Caki2 (cell line): ENCODE measurements around the gene EPS15. TPM values are rescaled to one million over a fixed set of nuclear protein-coding genes. Genes with fewer than 3 reads are reported as not detected.
"Not testable (repeated sequence)": the region's sequence is repeated elsewhere in the genome, so short reads cannot be mapped to it uniquely, and the experiment has no call there.

Source experiments
- DNase-seq: peaks from one replicate; pipeline ENCODE4 v3.0.0-alpha.2; 2015; ENCODE audit warnings: low read depth
- in situ Hi-C: cut with HindIII; loops from 2 replicates; pipeline ENCODE4 v1.10.0; 2016; ENCODE audit warnings: low sequenced_read_pairs, low pct_unique_long_range_greater_than_20kb, mixed read lengths
- total RNA-seq: library from RNA; depleted of rRNA; stranded (reverse); fragments of >200 nt; shearing (Covaris generic); gene quantifications from 2 replicates; pipeline ENCODE4 v1.2.3, GENCODE V29; 2014; ENCODE audit warnings: low replicate concordance

Gene EPS15
- total RNA-seq, 1 experiment from 2014 or later = 8.7 TPM

DNA sequence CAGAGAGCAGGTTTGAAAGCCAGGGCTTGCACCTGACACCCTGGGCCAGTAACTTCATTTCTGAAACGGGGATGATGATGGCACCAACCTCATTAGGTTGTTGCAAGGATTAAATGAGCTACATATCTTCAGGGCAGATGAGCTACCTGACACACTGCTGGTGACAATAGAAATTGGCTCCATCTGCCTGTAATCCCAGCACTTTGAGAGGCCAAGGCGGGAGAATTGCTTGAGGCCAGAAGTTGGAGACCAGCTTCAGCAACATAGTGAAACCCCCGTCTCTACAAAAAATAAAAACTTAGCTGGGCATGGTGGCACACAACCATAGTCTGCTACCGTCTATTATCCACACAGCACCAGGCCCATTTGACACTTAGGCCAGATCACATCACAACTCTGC, 182.4 kb downstream of the EPS15 start:
- DNase-seq = no peak
- in situ Hi-C loops = no loop called here

DNA sequence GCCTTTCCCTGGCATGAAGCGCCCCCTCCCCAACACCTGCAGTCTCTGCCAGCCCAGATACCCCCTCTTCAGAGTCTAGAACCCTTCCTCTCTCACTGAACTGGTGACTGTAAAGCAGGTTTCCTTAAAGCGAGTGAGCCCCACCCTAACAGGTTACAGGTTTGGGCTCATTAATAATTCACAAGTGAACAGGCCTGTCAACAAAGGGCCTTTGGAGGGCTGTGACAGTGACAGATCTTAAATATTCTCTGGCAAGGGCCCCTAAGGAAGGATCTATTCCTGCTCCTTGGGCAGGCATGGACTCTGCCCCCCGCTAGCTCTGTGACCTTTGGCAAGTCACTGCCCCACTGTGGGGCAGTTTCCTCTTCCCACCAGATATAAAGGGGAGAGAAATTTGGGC, 183.1 kb downstream of the EPS15 start:
- in situ Hi-C loops = no loop called here
- no peak for DNase-seq

DNA sequence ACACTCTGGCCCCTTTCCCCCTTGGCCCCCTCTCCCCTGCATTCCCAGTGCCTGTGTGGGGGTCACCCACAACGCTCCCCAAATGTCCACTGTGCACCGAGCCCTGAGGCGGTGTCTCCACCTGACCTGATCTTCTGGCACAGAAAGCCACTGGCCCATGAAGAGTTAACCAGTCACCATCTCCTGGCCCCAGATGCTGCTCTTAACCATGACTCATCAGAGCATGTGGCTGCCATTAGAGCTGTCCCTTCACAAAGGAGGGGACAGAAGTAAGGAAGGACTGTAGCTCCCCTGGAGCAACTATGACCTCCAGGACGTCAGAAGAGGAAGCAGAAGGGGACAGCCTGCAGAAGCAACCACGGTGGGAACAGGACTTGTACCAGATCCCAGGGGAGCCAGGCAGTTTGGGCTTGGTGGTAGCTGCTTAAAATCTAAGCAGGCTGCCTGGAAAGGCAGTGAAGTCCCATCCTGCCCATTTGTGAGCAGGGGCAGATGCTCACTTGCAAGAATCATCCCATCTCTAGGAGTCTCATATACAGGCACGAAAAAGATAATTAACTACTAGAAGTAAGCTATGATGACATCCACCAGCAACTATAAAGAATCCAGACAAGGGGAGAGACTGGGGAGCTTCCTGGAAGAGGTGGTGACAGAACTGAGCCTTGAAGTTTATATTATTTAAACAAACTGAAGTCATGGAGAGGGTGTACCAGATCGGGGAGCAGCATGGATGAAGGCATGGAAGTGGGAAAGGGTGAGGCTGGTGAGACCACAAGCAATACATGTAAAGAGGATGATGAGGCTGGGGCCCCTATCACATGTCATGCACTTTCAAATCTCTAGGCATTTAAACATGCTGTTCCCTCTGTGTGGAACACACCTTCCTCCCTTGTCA, 187.6 kb downstream of the EPS15 start:
- in situ Hi-C loops = no loop called here
- peak; percentile 88 for DNase-seq

DNA sequence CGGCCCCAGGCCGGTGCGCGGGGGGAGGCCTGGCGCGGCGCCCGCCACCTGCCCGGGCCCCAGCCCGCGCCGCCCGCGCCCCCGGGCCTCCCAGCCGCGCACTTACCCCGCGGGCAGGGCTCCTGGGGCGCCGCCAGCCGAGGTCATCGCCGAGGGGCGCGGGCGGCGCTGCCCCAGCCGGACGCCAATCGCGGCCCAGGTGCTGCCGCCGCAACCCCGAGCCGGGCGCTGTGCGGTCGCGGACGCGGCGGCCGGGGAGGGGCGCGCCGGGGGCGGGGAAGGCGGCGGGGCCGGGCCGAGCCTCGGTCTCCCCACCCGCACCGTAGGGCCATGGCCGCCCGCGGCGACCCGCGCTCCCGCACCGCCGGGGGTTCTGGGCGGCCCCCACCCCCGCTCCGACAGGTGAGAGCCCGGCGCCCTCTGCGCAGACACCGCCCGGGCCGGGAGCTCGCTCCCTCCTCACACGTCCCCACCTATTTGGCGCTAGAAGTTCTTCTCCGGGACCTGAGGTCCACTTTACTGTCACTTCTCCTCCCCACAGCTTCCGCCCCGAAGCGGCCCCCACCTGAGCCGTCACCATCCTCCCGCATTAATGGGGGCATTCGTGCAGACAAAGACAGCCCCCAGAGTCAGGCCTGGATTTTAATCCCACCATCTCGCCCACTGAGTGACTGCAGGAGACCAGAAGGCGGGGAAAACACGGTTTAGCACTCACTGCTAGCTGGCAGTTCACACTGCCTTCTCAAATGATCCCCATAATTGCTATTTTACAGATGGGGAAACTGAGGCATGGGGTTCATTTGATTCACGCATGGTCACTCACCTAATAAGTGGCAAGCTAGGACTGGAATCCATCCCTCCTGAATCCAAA, 188.5 kb downstream of the EPS15 start, which contains the start of gene TTC39A:
TTC39A (minus strand) TSS at position 232 of the 871 bp plus-strand sequence; CDS start at position 147, 85 bp downstream.
- in situ Hi-C loops = no loop called here
- DNase-seq = no peak

DNA sequence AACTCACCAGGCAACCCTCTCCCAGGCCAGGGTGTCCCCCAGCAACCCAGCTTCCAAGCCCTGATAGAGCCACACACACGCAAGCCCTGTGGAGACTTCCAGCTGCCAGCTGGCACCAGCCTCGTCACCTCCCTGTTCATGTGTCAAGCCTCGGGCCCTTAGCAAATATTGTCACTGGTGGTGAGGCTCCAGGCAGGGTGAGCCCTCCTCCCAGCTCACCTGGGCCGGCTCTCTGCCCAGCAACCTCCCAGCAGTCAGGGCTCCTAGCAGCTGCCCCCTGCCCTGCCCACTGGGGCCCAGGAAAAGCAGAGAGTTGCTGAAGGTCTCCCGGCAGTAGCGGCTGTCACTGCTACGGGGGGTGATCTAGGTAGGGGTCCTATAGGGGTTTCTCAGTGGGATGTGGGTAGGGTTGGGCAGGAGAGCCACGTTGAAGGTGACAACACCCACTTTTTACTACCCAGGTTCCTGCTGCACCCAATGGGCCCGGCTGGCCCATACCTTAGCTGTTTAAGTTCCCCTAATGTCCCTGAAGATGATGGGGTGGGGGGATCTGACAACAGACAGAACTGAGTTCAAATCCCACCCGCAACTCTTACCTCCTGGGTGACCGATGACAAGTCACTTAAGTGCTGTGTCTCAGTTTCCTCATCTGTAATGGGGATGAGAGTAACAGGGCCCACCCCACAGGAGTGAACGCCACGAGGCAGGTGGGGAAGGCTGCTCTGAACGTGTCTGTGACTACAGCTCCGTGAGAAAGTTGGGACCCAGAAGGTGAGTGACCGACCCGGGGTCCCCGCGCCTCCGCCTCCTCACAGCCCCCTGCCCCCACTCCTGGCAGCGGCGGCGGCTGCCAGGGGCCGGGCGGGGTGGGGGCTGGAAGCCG, 189.4 kb downstream of the EPS15 start:
- DNase-seq = no peak
- in situ Hi-C loops = no loop called here

DNA sequence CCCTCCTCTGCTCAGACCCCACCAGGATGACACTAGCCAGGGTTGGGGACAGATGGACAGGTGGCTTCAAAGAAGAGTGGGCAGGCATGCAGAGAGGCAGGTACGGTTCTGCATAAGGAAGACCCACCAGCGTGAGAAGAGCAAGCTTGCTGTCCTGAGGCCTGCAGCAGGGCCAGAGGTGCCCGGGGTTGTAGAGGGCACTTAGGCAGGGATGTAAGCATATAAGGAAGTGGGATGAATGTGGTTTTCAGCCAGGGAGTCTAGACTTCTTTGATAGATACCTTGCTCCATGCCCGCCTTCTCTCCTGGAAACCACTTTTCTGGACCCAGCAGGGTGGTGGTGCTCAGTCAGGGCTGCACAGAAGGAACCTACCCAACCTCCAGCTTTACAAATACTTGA, 190.1 kb downstream of the EPS15 start:
- in situ Hi-C loops = no loop called here
- no peak for DNase-seq

DNA sequence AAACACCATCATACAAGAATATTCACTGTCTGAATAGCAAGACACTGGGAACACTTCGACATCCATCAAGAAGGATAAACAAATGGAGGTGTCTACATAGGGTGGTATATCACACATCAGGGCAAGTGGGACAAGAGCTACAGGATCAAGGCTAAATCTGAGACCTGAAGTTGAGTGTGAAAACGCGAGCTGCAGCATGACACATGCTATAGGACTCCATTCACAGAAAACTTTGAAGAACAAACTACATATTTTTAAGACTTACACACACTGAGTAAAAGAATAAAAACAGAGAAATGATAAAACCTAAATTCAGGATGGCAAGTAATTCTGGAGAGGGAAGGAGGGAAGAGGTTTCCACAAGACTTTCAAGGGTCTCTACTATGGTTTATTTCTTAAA, 190.8 kb downstream of the EPS15 start:
- DNase-seq = no peak
- in situ Hi-C loops = no loop called here

DNA sequence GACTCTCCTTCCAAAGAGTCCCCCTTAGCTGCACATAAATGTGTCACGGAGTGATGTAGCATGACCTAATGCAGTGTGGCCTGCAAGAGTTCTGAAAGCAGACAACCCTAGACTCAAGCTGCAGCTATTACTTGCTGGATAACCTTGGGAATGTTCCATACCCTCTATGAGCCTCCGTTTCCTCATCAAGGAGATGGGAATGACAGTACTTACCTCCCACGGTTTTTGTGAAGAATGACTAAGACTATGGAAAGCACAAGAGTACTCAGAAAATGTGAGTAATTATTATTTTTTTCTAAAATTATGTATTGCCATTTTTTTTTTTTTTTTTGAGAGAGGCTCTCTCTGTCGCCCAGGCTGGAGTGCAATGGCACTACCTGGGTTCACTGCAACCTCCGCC, 191.7 kb downstream of the EPS15 start:
- DNase-seq = no peak
- in situ Hi-C loops = no loop called here

DNA sequence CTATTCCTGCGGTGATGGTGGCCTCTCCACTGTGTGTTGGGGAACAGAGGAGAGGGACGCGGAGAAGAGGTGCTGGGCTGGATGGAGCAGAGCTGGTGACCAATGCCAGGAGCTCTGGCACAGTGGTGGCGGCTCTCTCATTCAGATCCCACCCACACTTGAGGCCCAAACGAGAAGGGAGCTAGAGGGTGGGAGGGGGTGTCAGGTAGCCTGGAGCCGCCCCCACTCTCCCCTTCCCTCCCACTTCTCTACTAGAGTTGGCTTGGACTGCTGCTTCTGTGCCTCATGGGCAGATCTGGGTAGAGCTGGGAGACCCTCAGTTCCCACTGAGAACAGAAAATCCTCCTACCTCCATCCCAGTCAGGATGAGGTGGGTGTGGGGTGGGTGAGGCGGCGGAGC, 192.2 kb downstream of the EPS15 start:
- no peak for DNase-seq
- in situ Hi-C loops = no loop called here

DNA sequence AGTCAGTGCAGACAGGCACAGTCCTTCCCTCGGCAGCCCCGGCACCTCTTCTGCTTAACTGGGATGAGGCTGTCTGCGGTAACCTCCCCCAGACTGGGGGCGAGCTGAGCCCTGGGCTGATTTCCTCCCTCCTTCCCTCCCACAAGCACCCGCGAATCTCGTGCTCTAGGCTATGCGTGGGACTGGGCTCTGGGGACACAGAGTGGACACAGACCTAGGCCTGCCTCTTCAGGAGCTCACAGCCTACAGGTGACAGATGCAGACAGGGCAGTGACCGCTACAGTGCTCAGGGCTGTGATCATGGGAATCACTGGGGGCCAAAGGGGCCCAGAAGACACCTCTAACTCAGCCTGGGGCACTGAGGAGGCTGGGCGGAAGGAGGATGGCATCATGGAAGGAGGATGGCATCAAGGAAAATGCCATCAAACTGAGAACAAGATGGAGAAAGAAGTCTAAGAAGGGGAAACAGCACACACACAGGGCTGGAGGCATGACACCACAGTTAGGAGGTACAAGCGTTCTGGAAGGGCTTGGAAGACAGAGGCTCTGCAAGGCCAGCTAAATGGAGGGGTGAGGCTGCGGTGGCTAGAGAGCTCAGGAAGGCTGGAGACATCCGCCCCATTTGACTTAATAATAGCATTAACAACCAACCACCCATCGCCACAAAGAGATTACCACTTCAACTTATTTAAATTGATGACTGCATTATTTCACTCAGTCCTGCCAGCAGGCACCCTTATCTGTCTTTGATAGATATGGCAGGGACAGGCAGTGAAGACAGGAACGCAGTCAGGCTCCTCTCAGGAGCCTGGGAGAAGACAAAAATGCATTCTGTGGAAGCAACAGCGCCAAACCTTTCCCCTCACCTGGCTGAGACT, 192.9 kb downstream of the EPS15 start:
- DNase-seq = no peak
- in situ Hi-C loops = no loop called here

DNA sequence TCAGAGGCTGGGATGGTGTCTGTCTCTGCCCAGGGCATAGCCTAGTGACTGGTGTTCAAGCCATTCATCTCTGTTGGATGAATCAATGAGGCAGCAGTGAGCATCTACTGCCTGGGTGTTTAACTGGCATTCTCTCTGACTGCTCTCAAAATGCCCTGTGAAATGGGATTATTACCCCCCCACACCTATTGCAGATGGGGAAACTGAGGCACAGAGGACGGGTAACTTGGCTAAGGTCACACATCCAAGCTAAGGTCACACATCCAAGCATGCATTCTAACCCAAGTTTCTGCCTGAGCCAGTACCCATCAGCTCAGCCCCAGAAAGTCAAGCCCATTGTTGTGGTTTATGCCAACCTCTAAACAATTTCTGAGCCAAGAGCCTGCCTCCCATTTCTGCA, 193.7 kb downstream of the EPS15 start:
- no peak for DNase-seq
- in situ Hi-C loops = no loop called here

DNA sequence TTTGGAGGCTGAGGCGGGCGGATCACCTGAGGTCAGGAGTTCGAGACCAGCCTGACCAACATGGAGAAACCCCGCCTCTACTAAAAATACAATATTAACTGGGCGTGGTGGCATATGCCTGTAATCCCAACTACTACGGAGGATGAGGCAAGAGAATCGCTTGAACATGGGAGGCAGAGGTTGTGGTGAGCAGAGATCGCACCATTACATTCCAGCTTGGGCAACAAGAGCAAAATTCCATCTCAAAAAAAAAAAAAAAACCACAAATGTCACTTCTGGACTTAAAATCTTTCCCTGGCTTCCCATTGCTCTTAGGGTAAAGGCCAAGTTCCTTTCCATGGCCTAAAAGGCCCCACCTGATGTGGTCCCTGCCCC, 194.1 kb downstream of the EPS15 start:
- DNase-seq, in situ Hi-C loops: not testable (repeated sequence)

DNA sequence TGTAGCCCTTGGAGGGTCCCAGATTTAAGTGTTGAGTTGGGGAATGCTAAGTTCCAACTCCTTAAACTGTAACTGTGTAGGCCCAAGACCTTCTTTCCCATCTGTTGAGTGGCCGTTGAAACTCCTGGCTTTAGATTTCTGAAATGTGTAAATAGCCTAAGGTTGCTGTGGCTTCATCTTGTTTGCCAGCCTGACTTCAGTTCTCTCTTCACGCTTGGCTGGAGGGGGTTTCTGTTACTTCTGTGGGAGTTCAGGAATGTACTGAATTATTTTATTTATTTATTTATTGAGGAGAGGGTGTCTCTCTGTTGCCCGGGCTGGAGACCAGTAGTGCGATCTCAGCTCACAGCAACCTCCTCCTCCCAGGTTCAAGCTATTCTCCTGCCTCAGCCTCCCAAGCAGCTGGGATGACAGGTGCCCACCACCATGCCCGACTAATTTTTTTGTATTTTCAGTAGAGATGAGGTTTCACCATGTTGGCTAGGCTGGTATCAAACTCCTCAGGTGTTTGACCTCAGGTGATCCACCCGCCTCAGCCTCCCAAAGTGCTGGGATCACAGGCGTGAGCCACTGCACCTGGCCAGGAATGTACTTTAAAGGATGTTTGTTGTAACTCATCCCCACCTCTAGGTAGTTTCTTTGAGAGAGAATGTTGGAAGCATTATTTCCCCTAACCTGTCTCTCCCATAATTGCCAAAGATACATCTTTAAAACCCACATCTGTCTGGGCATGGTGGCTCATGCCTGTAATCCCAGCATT, 194.6 kb downstream of the EPS15 start:
- peak; percentile 46 for DNase-seq
- in situ Hi-C loops = no loop called here

DNA sequence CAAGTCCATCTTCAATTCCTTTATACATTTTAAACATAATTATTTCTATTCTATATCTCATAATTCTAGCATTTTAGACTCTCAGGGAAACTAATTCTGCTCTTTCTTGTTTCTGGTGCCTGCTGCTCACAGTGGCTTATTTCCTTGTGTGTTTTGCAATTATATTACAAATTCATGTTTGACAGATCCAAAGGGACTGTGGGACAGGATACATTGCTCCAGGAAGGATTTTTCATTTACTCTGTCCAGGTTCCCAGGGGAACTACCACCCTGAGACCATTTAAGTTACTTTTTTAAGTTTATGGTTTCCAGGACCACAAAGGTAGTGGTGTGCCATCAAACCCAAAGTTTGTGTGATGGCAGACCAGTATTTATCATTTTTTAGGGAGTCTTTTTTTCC, 195.3 kb downstream of the EPS15 start:
- DNase-seq = no peak
- in situ Hi-C loops = no loop called here

DNA sequence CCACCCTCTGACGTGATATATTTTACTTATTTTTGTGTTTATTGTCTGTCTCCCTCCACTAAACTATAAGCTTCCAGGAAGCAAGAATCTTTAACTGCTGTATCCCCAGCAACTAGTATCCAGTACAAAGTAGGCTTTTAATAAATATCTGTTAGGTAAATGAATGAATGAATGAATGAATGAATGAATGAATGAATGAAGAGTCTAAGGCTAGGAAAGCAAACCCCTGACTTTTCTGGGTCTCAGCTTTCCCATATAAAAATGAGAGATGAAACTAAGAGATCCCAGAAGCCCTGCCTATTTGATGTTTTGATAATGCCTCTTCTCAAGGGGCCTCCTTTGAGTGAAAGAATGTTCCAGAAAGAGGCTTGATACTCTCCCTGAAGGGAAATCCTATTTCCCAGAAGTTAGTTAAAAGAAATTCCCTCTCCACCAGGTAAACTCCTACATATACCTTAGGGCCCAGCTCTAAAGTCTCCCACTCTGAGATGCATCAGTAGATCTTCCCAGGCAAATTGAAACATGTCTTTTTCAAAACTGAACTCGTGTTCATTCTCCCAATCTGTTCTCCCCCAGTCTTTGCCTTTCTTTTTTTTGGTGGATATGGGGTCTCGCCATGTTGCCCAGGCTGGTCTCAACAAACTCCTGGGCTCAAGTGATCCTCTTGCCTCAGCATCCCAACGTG, 196.5 kb downstream of the EPS15 start:
- no peak for DNase-seq
- in situ Hi-C loops = no loop called here

DNA sequence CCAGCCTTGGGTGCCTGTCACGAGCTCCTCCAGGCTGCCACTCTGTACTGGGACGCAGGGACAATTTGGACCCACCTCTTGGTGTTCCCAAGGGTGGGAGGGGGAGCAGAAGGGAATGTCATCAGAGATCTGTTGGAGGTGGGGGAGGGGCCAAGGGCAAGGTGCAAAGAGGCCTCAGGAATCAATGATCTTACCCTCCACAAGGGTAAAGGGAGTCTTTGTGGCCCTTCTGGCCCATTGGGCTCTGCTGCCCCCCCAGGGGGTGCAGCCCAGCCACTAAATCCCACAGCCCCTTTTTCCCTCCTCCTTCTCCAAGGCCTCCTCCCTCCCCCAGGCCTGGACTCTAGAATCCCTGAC, 197.2 kb downstream of the EPS15 start:
- in situ Hi-C loops = no loop called here

More for the DNA sequence above, 197.2 kb downstream of the EPS15 start:
- no peak for DNase-seq
